Measurements from ENCODE around the gene SLC39A7. TPM values are rescaled to one million over a fixed set of nuclear protein-coding genes. Genes with fewer than 3 reads are reported as not detected.

The SLC39A7 gene
- total and polyA plus RNA-seq, 4 donors = 8.9 to 112 (median 71.1) TPM

DNA sequence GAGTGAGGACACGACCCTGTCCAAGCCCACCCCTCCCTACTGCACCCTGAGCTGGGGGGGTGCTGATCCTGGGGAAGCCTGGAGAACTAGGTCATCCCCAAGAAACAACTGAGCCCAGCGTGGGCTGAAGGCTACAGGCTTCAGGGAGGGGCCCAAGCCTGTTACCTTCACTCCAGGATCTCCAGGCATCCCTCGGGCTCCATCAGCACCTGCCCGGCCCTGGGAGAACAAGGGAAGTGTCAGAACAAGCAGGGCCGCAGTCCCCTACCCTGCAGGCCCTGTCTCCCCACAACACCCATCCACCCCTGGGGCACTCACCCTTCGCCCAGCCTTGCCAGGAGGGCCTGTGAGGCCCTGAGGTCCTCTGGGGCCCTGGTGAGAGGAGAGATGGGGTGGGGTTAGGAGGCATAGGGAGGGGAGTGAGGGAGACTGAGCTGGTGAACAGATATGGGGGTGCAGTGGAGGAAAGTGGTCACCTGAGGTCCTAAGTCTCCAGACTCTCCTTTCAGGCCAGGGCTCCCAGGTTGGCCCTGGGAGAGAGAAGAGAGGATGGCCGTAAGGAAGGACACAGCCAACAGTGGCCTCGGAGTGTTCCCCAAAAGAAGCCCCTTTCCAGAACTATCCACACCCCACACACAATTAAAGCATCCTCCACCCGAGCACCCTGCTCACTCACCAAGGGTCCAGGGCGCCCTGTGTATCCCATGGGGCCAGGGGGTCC, 21.8 kb upstream of the SLC39A7 start:
- H3K27ac ChIP-seq (ENCODE audit: low read depth in 1 of 2, low read length in 2 of 2) = no peak overlapping the region
- no peak overlapping the region for H3K9ac ChIP-seq (ENCODE audit: low read depth in 1 of 2, low read length in 2 of 2)
- no peak overlapping the region for H3K4me3 ChIP-seq (ENCODE audit: low read depth in 1 of 3, low read length in 3 of 3)
- no peaks in the 10 kb centered on the region for H3K9me3 ChIP-seq (ENCODE audit: control insufficient read depth in 4 of 4, low read length in 3 of 4)
- 92% methylated on average over 10 of the region's 10 CpGs for WGBS
- no peaks in the 10 kb centered on the region for H3K27me3 ChIP-seq (ENCODE audit: control insufficient read depth in 4 of 4, insufficient read depth in 4 of 4, low read length in 3 of 4)
- no peaks in the 10 kb centered on the region for H3K4me1 ChIP-seq (ENCODE audit: control insufficient read depth in 4 of 4, insufficient read depth in 4 of 4, low read length in 3 of 4)
- no peaks in the 10 kb centered on the region for H3K36me3 ChIP-seq (ENCODE audit: control insufficient read depth in 4 of 4, insufficient read depth in 3 of 4, low read depth in 1 of 4, low read length in 3 of 4)
- TF ChIP-seq ATF3 (IDR thresholded peaks at IDR 0.05) = no peak
- TF ChIP-seq YY1 (IDR thresholded peaks at IDR 0.05) = no peak
- TF ChIP-seq TAF1 (conservative IDR thresholded peaks at IDR 0.05) = no peak
- TF ChIP-seq, protein P1, sequence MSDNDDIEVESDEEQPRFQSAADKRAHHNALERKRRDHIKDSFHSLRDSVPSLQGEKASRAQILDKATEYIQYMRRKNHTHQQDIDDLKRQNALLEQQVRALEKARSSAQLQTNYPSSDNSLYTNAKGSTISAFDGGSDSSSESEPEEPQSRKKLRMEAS (IDR thresholded peaks at IDR 0.05) = no peak
- no peak for TF ChIP-seq EGR1 (IDR thresholded peaks at IDR 0.05; ENCODE audit: low read depth in 2 of 2)
- TF ChIP-seq GABPA (IDR thresholded peaks at IDR 0.05 in 1 of 2, conservative IDR thresholded peaks at IDR 0.05 in 1 of 2) = no peak
- no peak for TF ChIP-seq JUND (IDR thresholded peaks at IDR 0.05)
- TF ChIP-seq, protein P2, sequence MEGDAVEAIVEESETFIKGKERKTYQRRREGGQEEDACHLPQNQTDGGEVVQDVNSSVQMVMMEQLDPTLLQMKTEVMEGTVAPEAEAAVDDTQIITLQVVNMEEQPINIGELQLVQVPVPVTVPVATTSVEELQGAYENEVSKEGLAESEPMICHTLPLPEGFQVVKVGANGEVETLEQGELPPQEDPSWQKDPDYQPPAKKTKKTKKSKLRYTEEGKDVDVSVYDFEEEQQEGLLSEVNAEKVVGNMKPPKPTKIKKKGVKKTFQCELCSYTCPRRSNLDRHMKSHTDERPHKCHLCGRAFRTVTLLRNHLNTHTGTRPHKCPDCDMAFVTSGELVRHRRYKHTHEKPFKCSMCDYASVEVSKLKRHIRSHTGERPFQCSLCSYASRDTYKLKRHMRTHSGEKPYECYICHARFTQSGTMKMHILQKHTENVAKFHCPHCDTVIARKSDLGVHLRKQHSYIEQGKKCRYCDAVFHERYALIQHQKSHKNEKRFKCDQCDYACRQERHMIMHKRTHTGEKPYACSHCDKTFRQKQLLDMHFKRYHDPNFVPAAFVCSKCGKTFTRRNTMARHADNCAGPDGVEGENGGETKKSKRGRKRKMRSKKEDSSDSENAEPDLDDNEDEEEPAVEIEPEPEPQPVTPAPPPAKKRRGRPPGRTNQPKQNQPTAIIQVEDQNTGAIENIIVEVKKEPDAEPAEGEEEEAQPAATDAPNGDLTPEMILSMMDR (IDR thresholded peaks at IDR 0.05; ENCODE audit: low read depth, low read length, missing input control) = no peak
- DNase-seq (ENCODE audit: low spot score) = no peak

DNA sequence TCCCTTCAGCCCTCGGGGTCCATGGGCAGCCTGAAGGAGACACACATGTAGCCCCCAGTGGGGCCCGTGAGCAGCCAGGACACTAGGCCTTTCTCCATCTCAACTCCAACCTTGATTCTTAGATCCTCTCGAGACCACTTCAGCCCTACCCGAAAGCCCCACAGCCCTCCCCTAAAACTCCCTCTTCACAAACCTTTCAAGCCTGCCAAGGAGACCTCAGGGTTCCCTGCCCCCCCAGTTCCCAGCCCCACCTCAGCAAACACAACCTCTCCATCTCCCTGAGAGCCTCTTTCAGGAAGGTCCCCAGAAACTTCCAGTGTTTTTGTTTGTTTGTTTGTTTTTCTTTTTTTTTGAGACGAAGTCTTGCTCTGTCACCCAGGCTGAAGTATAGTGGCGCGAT, 19.5 kb upstream of the SLC39A7 start:
- Histone ChIP-seq H3K27ac (ENCODE audit: low read depth in 1 of 2, low read length in 2 of 2) (no peak overlapping the region), H3K36me3 (ENCODE audit: control insufficient read depth in 4 of 4, insufficient read depth in 3 of 4, low read depth in 1 of 4, low read length in 3 of 4) (no peaks in the 10 kb centered on the region), H3K9me3 (ENCODE audit: control insufficient read depth in 4 of 4, low read length in 3 of 4) (no peaks in the 10 kb centered on the region), H3K9ac (ENCODE audit: low read depth in 1 of 2, low read length in 2 of 2) (no peak overlapping the region), H3K4me3 (ENCODE audit: low read depth in 1 of 3, low read length in 3 of 3) (no peak overlapping the region), H3K4me1 (ENCODE audit: control insufficient read depth in 4 of 4, insufficient read depth in 4 of 4, low read length in 3 of 4) (no peaks in the 10 kb centered on the region), H3K27me3 (ENCODE audit: control insufficient read depth in 4 of 4, insufficient read depth in 4 of 4, low read length in 3 of 4) (no peaks in the 10 kb centered on the region)
- no peak for TF ChIP-seq FOXA1 (IDR thresholded peaks at IDR 0.05)
- TF ChIP-seq RAD21 (IDR thresholded peaks at IDR 0.05) = no peak
- TF ChIP-seq JUND (IDR thresholded peaks at IDR 0.05) = no peak
- TF ChIP-seq, protein P3, sequence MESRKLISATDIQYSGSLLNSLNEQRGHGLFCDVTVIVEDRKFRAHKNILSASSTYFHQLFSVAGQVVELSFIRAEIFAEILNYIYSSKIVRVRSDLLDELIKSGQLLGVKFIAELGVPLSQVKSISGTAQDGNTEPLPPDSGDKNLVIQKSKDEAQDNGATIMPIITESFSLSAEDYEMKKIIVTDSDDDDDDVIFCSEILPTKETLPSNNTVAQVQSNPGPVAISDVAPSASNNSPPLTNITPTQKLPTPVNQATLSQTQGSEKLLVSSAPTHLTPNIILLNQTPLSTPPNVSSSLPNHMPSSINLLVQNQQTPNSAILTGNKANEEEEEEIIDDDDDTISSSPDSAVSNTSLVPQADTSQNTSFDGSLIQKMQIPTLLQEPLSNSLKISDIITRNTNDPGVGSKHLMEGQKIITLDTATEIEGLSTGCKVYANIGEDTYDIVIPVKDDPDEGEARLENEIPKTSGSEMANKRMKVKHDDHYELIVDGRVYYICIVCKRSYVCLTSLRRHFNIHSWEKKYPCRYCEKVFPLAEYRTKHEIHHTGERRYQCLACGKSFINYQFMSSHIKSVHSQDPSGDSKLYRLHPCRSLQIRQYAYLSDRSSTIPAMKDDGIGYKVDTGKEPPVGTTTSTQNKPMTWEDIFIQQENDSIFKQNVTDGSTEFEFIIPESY (IDR thresholded peaks at IDR 0.05) = no peak
- TF ChIP-seq HNF4A (conservative IDR thresholded peaks at IDR 0.05) = no peak
- TF ChIP-seq ATF3 (IDR thresholded peaks at IDR 0.05) = no peak
- TF ChIP-seq SP1 (IDR thresholded peaks at IDR 0.05) = no peak
- TF ChIP-seq GABPA (IDR thresholded peaks at IDR 0.05 in 1 of 2, conservative IDR thresholded peaks at IDR 0.05 in 1 of 2) = no peak
- no peak for TF ChIP-seq EGR1 (IDR thresholded peaks at IDR 0.05; ENCODE audit: low read depth in 2 of 2)
- TF ChIP-seq NR2F2 (IDR thresholded peaks at IDR 0.05) = no peak
- TF ChIP-seq, protein P1 (IDR thresholded peaks at IDR 0.05) = no peak
- TF ChIP-seq, protein P2 (IDR thresholded peaks at IDR 0.05; ENCODE audit: low read depth, low read length, missing input control) = no peak
- no peak for TF ChIP-seq FOXA2 (IDR thresholded peaks at IDR 0.05)
- TF ChIP-seq REST (IDR thresholded peaks at IDR 0.05) = no peak
- no peak for TF ChIP-seq TAF1 (conservative IDR thresholded peaks at IDR 0.05)
- TF ChIP-seq HNF4G (IDR thresholded peaks at IDR 0.05) = no peak
- no peak for TF ChIP-seq RXRA (IDR thresholded peaks at IDR 0.05)
- no peak for TF ChIP-seq YY1 (IDR thresholded peaks at IDR 0.05)
- 88% methylated on average over 7 of the region's 7 CpGs for WGBS
- no peak for DNase-seq (ENCODE audit: low spot score)

Measured in liver (tissue), 9 donors.